Measurements from ENCODE around the gene KCNJ1. TPM values are rescaled to one million over a fixed set of nuclear protein-coding genes. Genes with fewer than 3 reads are reported as not detected.

Gene KCNJ1
- total RNA-seq, 1 donor from 2014 or later: 0.41 TPM

DNA sequence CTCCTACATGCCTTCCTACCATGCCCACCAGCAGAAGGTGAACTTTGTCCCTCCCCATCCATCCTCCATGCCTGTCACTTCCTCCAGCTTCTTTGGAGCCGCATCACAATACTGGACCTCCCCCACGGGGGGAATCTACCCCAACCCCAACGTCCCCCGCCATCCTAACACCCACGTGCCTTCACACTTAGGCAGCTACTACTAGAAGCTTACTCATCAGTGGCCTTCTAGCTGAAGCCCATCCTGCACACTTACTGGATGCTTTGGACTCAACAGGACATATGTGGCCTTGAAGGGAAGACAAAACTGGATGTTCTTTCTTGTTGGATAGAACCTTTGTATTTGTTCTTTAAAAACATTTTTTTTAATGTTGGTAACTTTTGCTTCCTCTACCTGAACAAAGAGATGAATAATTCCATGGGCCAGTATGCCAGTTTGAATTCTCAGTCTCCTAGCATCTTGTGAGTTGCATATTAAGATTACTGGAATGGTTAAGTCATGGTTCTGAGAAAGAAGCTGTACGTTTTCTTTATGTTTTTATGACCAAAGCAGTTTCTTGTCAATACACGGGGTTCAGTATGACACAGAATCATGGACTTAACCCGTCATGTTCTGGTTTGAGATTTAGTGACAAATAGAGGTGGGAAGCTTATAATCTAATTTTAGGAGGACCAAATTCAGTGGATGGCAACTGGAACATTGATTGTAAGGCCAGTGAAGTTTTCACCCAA is 56.1 kb downstream of the KCNJ1 start:
- Histone ChIP-seq H3K27me3 (no peaks in the 10 kb centered on the region), H4K20me1 (ENCODE audit: low read depth) (no peaks in the 10 kb centered on the region), H2AFZ (replicated peaks) (no peak overlapping the region), H3K4me3 (no peak overlapping the region), H3K79me2 (ENCODE audit: low read depth) (no peaks in the 10 kb centered on the region), H3K4me2 (no peak overlapping the region), H3K9ac (no peak overlapping the region), H3K27ac (no peak overlapping the region), H3K36me3 (no peaks in the 10 kb centered on the region), H3K9me3 (ENCODE audit: low read depth) (no peaks in the 10 kb centered on the region), H3F3A (ENCODE audit: low read depth) (no peaks in the 10 kb centered on the region), H3K4me1 (peaks cover 11% of the 10 kb centered on the region)
- DNase-seq (ENCODE audit: low spot score): no peak
- Mint-ChIP-seq H3K27ac (no peak overlapping the region), H3K9me3 (no peaks in the 10 kb centered on the region), H3K4me3 (no peak overlapping the region), H3K4me1 (peaks cover 12% of the 10 kb centered on the region), H3K27me3 (ENCODE audit: insufficient read depth, low read depth) (peaks cover 2% of the 10 kb centered on the region), H3K36me3 (no peaks in the 10 kb centered on the region)
- TF ChIP-seq, protein P1, sequence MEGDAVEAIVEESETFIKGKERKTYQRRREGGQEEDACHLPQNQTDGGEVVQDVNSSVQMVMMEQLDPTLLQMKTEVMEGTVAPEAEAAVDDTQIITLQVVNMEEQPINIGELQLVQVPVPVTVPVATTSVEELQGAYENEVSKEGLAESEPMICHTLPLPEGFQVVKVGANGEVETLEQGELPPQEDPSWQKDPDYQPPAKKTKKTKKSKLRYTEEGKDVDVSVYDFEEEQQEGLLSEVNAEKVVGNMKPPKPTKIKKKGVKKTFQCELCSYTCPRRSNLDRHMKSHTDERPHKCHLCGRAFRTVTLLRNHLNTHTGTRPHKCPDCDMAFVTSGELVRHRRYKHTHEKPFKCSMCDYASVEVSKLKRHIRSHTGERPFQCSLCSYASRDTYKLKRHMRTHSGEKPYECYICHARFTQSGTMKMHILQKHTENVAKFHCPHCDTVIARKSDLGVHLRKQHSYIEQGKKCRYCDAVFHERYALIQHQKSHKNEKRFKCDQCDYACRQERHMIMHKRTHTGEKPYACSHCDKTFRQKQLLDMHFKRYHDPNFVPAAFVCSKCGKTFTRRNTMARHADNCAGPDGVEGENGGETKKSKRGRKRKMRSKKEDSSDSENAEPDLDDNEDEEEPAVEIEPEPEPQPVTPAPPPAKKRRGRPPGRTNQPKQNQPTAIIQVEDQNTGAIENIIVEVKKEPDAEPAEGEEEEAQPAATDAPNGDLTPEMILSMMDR (IDR thresholded peaks at IDR 0.05): no peak
- TF ChIP-seq EZH2phosphoT487 (IDR thresholded peaks at IDR 0.05): no peak
- no peak for TF ChIP-seq EZH2 (IDR thresholded peaks at IDR 0.05)

DNA sequence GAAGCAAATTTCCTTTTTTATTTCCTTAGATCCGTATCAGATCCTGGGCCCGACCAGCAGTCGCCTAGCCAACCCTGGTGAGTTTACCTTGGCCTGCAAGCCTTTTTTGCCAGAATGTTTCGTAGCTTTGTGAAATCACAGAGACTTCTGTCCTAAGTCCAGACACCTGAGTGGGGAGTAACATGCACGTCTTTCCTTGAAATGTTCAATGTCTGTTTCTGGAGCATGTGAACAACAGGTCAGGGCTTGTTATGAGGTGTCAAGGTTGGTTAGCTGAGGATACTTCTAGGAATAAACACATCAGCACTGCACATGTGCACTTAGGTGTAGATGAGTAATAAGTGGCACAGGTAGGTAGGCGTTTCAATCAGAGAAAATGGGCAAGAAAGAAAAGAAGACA is 58.0 kb downstream of the KCNJ1 start:
- no peaks in the 10 kb centered on the region for H3K36me3 ChIP-seq
- peaks cover under 1% of the 10 kb centered on the region for H3K4me1 ChIP-seq
- H3K4me2 ChIP-seq: no peak overlapping the region
- H3K9me3 ChIP-seq (ENCODE audit: low read depth): no peaks in the 10 kb centered on the region
- H3K4me3 ChIP-seq: no peak overlapping the region
- no peak overlapping the region for H3K27ac ChIP-seq
- H3F3A ChIP-seq (ENCODE audit: low read depth): no peaks in the 10 kb centered on the region
- H3K27me3 ChIP-seq: no peaks in the 10 kb centered on the region
- H4K20me1 ChIP-seq (ENCODE audit: low read depth): no peaks in the 10 kb centered on the region
- peaks cover 2% of the 10 kb centered on the region for H3K36me3 Mint-ChIP-seq
- no peak overlapping the region for H3K27ac Mint-ChIP-seq
- H2AFZ ChIP-seq (replicated peaks): no peak overlapping the region
- no peaks in the 10 kb centered on the region for H3K79me2 ChIP-seq (ENCODE audit: low read depth)
- no peaks in the 10 kb centered on the region for H3K4me1 Mint-ChIP-seq
- H3K9me3 Mint-ChIP-seq: no peaks in the 10 kb centered on the region
- TF ChIP-seq EZH2phosphoT487 (IDR thresholded peaks at IDR 0.05) (no peak), EZH2 (IDR thresholded peaks at IDR 0.05) (no peak)
- TF ChIP-seq, protein P1 (IDR thresholded peaks at IDR 0.05): no peak
- H3K4me3 Mint-ChIP-seq: no peak overlapping the region
- H3K27me3 Mint-ChIP-seq (ENCODE audit: insufficient read depth, low read depth): peaks cover 2% of the 10 kb centered on the region
- no peak for DNase-seq (ENCODE audit: low spot score)
- H3K9ac ChIP-seq: no peak overlapping the region

DNA sequence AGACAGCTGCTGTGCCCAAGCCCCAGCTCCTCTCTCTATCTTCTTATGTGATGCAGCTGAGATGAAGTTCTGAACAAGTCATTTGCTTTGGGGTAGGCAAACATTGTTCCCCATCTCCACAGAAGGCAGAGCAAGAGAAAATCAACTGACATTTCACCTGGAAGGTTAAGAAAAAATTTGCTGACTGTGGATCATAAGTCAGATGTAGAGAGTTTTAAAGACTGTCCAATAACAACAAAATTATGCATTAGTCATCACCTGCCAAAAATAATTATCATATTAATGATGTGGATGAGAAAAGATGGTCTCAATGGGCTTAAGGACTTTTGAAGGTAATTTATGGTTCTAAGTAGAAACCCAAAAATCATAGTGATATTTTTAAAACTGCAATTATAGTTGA is 59.2 kb downstream of the KCNJ1 start:
- Mint-ChIP-seq H3K4me3 (no peak overlapping the region), H3K27ac (no peak overlapping the region), H3K27me3 (ENCODE audit: insufficient read depth, low read depth) (peaks cover 5% of the 10 kb centered on the region), H3K36me3 (peaks cover 2% of the 10 kb centered on the region), H3K9me3 (no peaks in the 10 kb centered on the region), H3K4me1 (peaks cover 2% of the 10 kb centered on the region)
- Histone ChIP-seq H3K27me3 (no peaks in the 10 kb centered on the region), H4K20me1 (ENCODE audit: low read depth) (no peaks in the 10 kb centered on the region), H3K9ac (no peak overlapping the region), H3K79me2 (ENCODE audit: low read depth) (no peaks in the 10 kb centered on the region), H3K27ac (no peak overlapping the region), H3K4me1 (peaks cover 13% of the 10 kb centered on the region), H3K36me3 (no peaks in the 10 kb centered on the region), H3F3A (ENCODE audit: low read depth) (peaks cover 7% of the 10 kb centered on the region), H2AFZ (replicated peaks) (no peak overlapping the region), H3K9me3 (ENCODE audit: low read depth) (no peaks in the 10 kb centered on the region), H3K4me2 (no peak overlapping the region), H3K4me3 (no peak overlapping the region)
- DNase-seq (ENCODE audit: low spot score): no peak
- TF ChIP-seq, protein P1 (IDR thresholded peaks at IDR 0.05): no peak
- TF ChIP-seq EZH2 (IDR thresholded peaks at IDR 0.05) (no peak), EZH2phosphoT487 (IDR thresholded peaks at IDR 0.05) (no peak)

Data from neural progenitor cell (in vitro differentiated cells).